DOHH2 (cell line): ENCODE results near the gene ATP10A.

ENCODE experiments used
- H3F3A ChIP-seq: fragments of 200-600 bp; sonication (generic), shearing (Covaris generic); 2 replicates; pipeline ENCODE4 v1.6.0; 2016; ENCODE audit warnings: antibody characterized with exemption, mild to moderate bottlenecking; ENCODE audit not compliant: control insufficient read depth, insufficient read depth
- H3K27ac ChIP-seq: fragments of 200-600 bp; sonication (generic); 2 replicates; pipeline ENCODE4 v1.5.1; 2014; ENCODE audit warnings: low read depth, mild to moderate bottlenecking, low read length, moderate library complexity
- H3K27me3 ChIP-seq: fragments of 200-600 bp; sonication (generic); 2 replicates; pipeline ENCODE4 v1.6.1; 2014; ENCODE audit warnings: mild to moderate bottlenecking, low read length, mixed read lengths; ENCODE audit not compliant: control insufficient read depth
- H3K36me3 ChIP-seq: fragments of 200-600 bp; sonication (generic); 2 replicates; pipeline ENCODE4 v1.6.1; 2014; ENCODE audit warnings: mild to moderate bottlenecking, low read length, moderate library complexity, mixed read lengths; ENCODE audit not compliant: control insufficient read depth
- H3K4me1 ChIP-seq: fragments of 200-600 bp; sonication (generic); 2 replicates; pipeline ENCODE4 v1.6.1; 2014; ENCODE audit warnings: mild to moderate bottlenecking, low read length, mixed read lengths; ENCODE audit not compliant: control insufficient read depth
- H3K4me2 ChIP-seq: fragments of 200-600 bp; sonication (generic); 2 replicates; pipeline ENCODE4 v1.6.0; 2014; ENCODE audit warnings: mild to moderate bottlenecking, low read length, moderate library complexity
- H3K4me3 ChIP-seq: fragments of 200-600 bp; sonication (generic); 2 replicates; pipeline ENCODE4 v1.5.1; 2014; ENCODE audit warnings: mild to moderate bottlenecking, low read length, mixed read lengths
- H3K79me2 ChIP-seq: fragments of 200-600 bp; sonication (generic); 2 replicates; pipeline ENCODE4 v1.6.1; 2014; ENCODE audit warnings: mild to moderate bottlenecking, low read length, mixed read lengths; ENCODE audit not compliant: control insufficient read depth
- H3K9me2 ChIP-seq: fragments of 200-600 bp; sonication (generic); replicated peaks from 2 replicates; pipeline ENCODE4 v1.6.1; 2014; ENCODE audit warnings: mild to moderate bottlenecking, low read length, mixed read lengths; ENCODE audit not compliant: control insufficient read depth
- H3K9me3 ChIP-seq: fragments of 200-600 bp; sonication (generic); 2 replicates; pipeline ENCODE4 v1.6.1; 2014; ENCODE audit warnings: antibody characterized with exemption, low read length, mixed read lengths; ENCODE audit not compliant: control insufficient read depth, insufficient read depth
- H4K20me1 ChIP-seq: fragments of 200-600 bp; sonication (generic); 2 replicates; pipeline ENCODE4 v1.6.0; 2014; ENCODE audit warnings: low read depth, mild to moderate bottlenecking, antibody characterized with exemption, low read length, moderate library complexity; ENCODE audit not compliant: control insufficient read depth, insufficient read depth
- EZH2phosphoT487 ChIP-seq: fragments of 200-600 bp; sonication (generic); IDR thresholded peaks from 2 replicates; pipeline ENCODE4 v1.6.1; 2017; ENCODE audit warnings: borderline replicate concordance, mild to moderate bottlenecking, antibody characterized with exemption, low read length, moderate library complexity, mixed read lengths
- TF ChIP-seq, protein P1 (sequence below): fragments of 200-600 bp; sonication (generic); IDR thresholded peaks from one replicate; pipeline ENCODE4 v1.5.1; 2014; ENCODE audit warnings: antibody characterized with exemption, mild to moderate bottlenecking, low read depth, low read length; ENCODE audit not compliant: poor library complexity, severe bottlenecking

Gene ATP10A

DNA sequence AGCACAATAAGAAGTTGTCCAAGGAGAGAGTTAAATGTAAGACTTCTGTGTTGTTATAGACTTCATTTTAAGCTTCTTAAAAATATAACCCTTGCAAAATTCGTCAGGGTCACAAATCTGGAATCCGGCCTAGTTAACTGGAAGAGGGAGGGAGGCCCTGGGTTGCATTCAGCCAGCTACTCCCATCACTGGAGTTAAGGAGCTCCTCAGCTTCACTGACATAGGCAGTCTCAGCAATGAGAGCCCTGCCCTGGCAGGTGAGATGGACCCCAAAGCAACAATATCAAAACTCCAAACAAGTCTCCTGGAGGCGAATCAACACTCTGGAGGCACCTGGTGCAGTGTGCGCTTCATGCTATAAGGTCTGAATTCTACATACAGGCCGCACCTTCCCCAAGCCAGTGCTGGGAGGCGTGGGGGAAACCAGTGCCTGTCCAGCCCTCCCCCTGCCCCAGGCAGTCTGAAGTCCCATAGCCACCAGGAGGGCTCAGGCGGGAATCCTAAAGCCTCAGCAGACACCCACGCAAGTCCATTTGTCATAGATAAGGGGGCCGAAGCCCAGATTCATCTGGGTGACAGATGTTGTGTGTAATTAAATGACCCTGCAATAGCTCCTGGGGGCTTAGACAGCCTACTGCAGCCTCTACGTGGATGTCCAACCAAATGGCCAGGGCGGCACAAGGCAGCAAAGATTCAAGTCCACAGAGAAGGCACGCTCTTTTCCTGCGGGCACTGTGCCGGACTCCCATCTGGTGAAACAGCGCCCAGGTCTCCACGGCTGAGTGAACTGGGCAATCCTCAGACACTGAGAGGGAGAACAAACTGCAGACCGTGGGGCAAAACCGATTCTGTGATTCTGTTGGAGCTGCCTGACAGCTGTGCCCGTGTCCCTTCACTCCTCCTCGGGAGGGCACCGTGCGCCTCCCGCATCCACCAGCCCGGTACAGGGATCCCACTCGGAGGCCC is 64.9 kb downstream of the ATP10A start:
- no peak overlapping the region for H3K4me2 ChIP-seq
- H3K27me3 ChIP-seq: no peaks in the 10 kb centered on the region
- no peak overlapping the region for H3K27ac ChIP-seq
- no peaks in the 10 kb centered on the region for H3K9me2 ChIP-seq
- H3K79me2 ChIP-seq: no peaks in the 10 kb centered on the region
- no peaks in the 10 kb centered on the region for H3F3A ChIP-seq
- H3K9me3 ChIP-seq: peaks cover 52% of the 10 kb centered on the region; the same call in 1 of the 2 replicates
- no peaks in the 10 kb centered on the region for H4K20me1 ChIP-seq
- no peaks in the 10 kb centered on the region for H3K36me3 ChIP-seq
- H3K4me3 ChIP-seq: no peak overlapping the region
- TF ChIP-seq, protein P1, sequence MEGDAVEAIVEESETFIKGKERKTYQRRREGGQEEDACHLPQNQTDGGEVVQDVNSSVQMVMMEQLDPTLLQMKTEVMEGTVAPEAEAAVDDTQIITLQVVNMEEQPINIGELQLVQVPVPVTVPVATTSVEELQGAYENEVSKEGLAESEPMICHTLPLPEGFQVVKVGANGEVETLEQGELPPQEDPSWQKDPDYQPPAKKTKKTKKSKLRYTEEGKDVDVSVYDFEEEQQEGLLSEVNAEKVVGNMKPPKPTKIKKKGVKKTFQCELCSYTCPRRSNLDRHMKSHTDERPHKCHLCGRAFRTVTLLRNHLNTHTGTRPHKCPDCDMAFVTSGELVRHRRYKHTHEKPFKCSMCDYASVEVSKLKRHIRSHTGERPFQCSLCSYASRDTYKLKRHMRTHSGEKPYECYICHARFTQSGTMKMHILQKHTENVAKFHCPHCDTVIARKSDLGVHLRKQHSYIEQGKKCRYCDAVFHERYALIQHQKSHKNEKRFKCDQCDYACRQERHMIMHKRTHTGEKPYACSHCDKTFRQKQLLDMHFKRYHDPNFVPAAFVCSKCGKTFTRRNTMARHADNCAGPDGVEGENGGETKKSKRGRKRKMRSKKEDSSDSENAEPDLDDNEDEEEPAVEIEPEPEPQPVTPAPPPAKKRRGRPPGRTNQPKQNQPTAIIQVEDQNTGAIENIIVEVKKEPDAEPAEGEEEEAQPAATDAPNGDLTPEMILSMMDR: no peak
- no peak for TF ChIP-seq EZH2phosphoT487
- H3K4me1 ChIP-seq: no peaks in the 10 kb centered on the region

DNA sequence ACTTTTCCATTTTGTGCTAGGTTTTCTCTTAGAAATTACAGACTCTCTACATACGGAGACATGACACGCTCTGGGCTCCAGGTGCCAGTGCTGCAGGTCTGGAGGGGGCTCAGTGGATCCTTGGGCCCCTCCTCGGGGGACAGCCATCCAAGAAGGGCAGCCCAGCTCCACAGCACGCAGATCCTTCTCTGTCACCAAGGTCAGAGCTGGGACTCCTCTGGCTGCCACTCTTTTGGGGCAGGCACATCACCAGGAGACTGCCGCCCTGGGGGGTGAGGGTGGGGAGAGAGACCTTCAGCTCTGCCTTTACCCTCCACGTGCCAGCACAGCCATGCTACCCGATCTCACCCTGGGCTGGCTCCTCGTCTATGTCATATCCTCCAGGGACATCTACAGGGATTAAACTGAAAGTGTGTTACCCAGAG is 65.6 kb downstream of the ATP10A start:
- Histone ChIP-seq H3K4me2 (no peak overlapping the region), H3K4me1 (no peaks in the 10 kb centered on the region), H3K79me2 (no peaks in the 10 kb centered on the region), H4K20me1 (no peaks in the 10 kb centered on the region), H3K9me2 (no peaks in the 10 kb centered on the region), H3K27ac (no peak overlapping the region), H3K9me3 (peaks cover 47% of the 10 kb centered on the region; the same call in 1 of the 2 replicates), H3K4me3 (no peak overlapping the region), H3K27me3 (no peaks in the 10 kb centered on the region), H3K36me3 (no peaks in the 10 kb centered on the region), H3F3A (no peaks in the 10 kb centered on the region)
- TF ChIP-seq EZH2phosphoT487: no peak
- TF ChIP-seq, protein P1: no peak

DNA sequence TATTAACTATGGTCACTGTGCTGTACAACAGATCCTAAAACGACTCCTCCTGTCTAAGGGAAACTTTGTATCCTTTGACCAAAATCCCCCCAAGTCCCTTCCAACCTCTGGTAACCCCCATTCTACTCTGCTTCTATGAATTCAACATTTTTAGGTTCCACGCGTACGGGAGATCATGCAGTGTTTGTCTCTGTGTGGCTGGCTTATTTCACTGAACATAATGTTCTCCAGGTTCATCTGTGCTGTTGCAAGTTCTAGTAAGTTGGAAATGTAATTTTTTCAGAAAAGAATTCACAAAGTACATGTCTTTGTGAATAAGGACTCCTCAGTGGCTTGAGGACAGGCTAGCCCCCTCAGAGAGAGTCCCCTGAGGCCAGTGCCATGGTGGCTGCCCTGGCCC is 66.1 kb downstream of the ATP10A start:
- H3K9me3 ChIP-seq: peaks cover 47% of the 10 kb centered on the region; the same call in 1 of the 2 replicates
- H3K4me3 ChIP-seq: no peak overlapping the region
- H3K79me2 ChIP-seq: no peaks in the 10 kb centered on the region
- H3K4me1 ChIP-seq: no peaks in the 10 kb centered on the region
- H3K4me2 ChIP-seq: no peak overlapping the region
- no peaks in the 10 kb centered on the region for H4K20me1 ChIP-seq
- no peaks in the 10 kb centered on the region for H3F3A ChIP-seq
- H3K27ac ChIP-seq: no peak overlapping the region
- H3K9me2 ChIP-seq: no peaks in the 10 kb centered on the region
- H3K36me3 ChIP-seq: no peaks in the 10 kb centered on the region
- TF ChIP-seq EZH2phosphoT487: no peak
- TF ChIP-seq, protein P1: no peak
- H3K27me3 ChIP-seq: no peaks in the 10 kb centered on the region
